HepG2 (cell line): ENCODE data around the gene CLEC16A. TPM values are rescaled to one million over a fixed set of nuclear protein-coding genes. Genes with fewer than 3 reads are reported as not detected.

Experiments used
- BHLHE40 ChIP-seq: IDR thresholded peaks from 2 replicates; pipeline ENCODE4 v1.6.1; 2011; ENCODE audit warnings: low read length, improper control_type of control experiment
- CTCF ChIP-seq: sonication (generic); formaldehyde crosslinking; IDR thresholded peaks from 2 replicates; pipeline ENCODE4 v1.5.0; 2020; ENCODE audit warnings: mild to moderate bottlenecking, missing genetic modification reagents, moderate library complexity
- GABPB1 ChIP-seq: IDR thresholded peaks from 2 replicates; pipeline ENCODE4 v1.6.1; 2016; ENCODE audit warnings: mild to moderate bottlenecking, missing genetic modification reagents, moderate library complexity, missing compliant biosample characterization
- GATAD2A ChIP-seq: IDR thresholded peaks from 2 replicates; pipeline ENCODE4 v1.6.1; 2016
- IKZF5 ChIP-seq: IDR thresholded peaks from 2 replicates; pipeline ENCODE4 v1.6.1; 2018; ENCODE audit warnings: missing genetic modification reagents, mild to moderate bottlenecking, missing compliant biosample characterization
- KLF11 ChIP-seq: IDR thresholded peaks from 2 replicates; pipeline ENCODE4 v1.6.1; 2016; ENCODE audit warnings: missing compliant biosample characterization
- MTF2 ChIP-seq: sonication (generic); formaldehyde crosslinking; IDR thresholded peaks from 2 replicates; pipeline ENCODE4 v1.5.0; 2020; ENCODE audit warnings: missing genetic modification reagents, borderline replicate concordance
- MYPOP ChIP-seq: sonication (generic); formaldehyde crosslinking; IDR thresholded peaks from 2 replicates; pipeline ENCODE4 v1.8.1; 2023; ENCODE audit warnings: mild to moderate bottlenecking, moderate library complexity, missing genetic modification reagents
- RFXANK ChIP-seq: IDR thresholded peaks from 2 replicates; pipeline ENCODE4 v1.6.1; 2016
- RXRB ChIP-seq: IDR thresholded peaks from 2 replicates; pipeline ENCODE4 v1.6.1; 2016; ENCODE audit warnings: borderline replicate concordance, missing genetic modification reagents, missing compliant biosample characterization
- SIN3B ChIP-seq: fragments of 150-350 bp; IDR thresholded peaks from 2 replicates; pipeline ENCODE4 v1.6.1; 2014; ENCODE audit warnings: low read length
- SNAPC2 ChIP-seq: sonication (generic); formaldehyde crosslinking; IDR thresholded peaks from 2 replicates; pipeline ENCODE4 v1.8.1; 2022; ENCODE audit warnings: mild to moderate bottlenecking, missing genetic modification reagents
- THAP9 ChIP-seq: sonication (generic); formaldehyde crosslinking; IDR thresholded peaks from 2 replicates; pipeline ENCODE4; 2020; ENCODE audit warnings: missing genetic modification reagents, mild to moderate bottlenecking, borderline replicate concordance
- ZNF251 ChIP-seq: sonication (generic); formaldehyde crosslinking; IDR thresholded peaks from 2 replicates; pipeline ENCODE4 v1.9.0; 2021; ENCODE audit warnings: mild to moderate bottlenecking, missing genetic modification reagents
- ZNF253 ChIP-seq: sonication (generic); formaldehyde crosslinking; IDR thresholded peaks from 2 replicates; pipeline ENCODE4 v1.8.0; 2022; ENCODE audit warnings: mild to moderate bottlenecking, missing genetic modification reagents, borderline replicate concordance
- ZNF598 ChIP-seq: sonication (generic); formaldehyde crosslinking; IDR thresholded peaks from 2 replicates; pipeline ENCODE4 v1.5.1; 2020; ENCODE audit warnings: mild to moderate bottlenecking, missing genetic modification reagents, borderline replicate concordance
- ZNF777 ChIP-seq: sonication (generic); formaldehyde crosslinking; IDR thresholded peaks from 2 replicates; pipeline ENCODE4 v1.4.0; 2020; ENCODE audit warnings: missing genetic modification reagents
- polyA plus RNA-seq, 8 experiments: library from polyadenylated mRNA; depleted of rRNA in 3 of 8; stranded (reverse) in 7 of 8; unstranded in 1 of 8; fragments of >200 nt; fragmentation: Illumina TruSeq in 4 of 8; extraction: Trizol in 4 of 8; gene quantifications; 2 replicates each; pipeline versions ENCODE4 v1.2.1 to v1.2.3, GENCODE V29; 2011 to 2016; ENCODE audit warnings: low read depth in 4 of 8, missing spikeins in 1 of 8, mixed read lengths in 1 of 8; ENCODE audit not compliant: insufficient read depth in 1 of 8
- total RNA-seq, 5 experiments: library from RNA; depleted of rRNA; stranded (reverse); fragments of >200 nt; fragmentation: Illumina TruSeq; extraction: Trizol; gene quantifications; 2 replicates each; pipeline ENCODE4 v1.2.3, GENCODE V29; 2016; ENCODE audit warnings: low read depth in 1 of 5
- TF ChIP-seq, protein P1 (sequence below): sonication (generic); formaldehyde crosslinking; IDR thresholded peaks from 2 replicates; pipeline ENCODE4 v1.5.1; 2020; ENCODE audit warnings: mild to moderate bottlenecking, moderate library complexity, missing genetic modification reagents
- TF ChIP-seq, protein P2 (sequence below): sonication (generic); formaldehyde crosslinking; IDR thresholded peaks from 2 replicates; pipeline ENCODE4 v1.4.0; 2020; ENCODE audit warnings: mild to moderate bottlenecking, missing genetic modification reagents

CLEC16A gene
- total and polyA plus RNA-seq, 2 of the 13 experiments (the other 11 are each of a cell fraction or from before 2014, with no cell fraction given) = 8.5 to 10.3 TPM

DNA sequence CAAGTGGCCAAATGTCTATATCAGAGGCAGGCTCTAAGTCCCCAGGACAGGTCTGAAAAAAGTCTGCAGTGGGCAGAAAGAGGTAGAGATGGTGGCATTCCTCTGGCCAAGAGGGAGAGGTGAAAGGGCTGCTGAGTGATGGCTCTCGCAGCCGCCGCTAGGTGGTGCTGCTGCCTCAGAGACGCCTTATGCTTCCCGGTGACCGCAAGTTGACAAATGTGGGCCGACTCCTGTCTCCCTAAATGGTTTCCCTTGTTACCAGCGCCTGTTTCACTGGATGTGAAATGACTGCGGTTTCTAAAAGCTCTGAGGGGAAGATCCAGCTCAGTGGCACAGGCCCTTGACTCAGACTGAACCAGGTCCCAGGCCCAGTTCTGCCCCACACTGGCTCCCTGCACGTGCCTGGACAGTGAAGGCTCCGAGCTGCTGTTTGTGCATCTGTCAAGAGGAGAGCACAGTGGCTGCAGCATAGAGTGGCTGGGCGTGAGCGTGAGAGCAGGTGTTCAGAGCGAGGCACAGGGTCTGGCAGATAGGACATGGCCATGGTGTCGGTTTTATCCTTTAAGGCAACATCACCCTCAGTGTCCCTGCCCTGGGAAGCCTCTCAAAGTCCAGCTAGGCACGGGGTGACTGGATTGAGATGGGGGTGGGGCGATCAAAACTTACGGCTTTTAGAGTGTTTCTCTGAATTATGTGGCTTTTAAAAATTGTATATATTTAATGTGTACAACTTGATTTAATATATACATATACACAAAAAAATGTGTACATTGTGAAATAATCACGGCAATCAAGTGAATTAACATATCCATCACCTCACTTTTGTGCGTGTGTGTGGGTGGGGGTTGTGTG, 19.9 kb downstream of the CLEC16A start (continued):
- TF ChIP-seq, protein P1, sequence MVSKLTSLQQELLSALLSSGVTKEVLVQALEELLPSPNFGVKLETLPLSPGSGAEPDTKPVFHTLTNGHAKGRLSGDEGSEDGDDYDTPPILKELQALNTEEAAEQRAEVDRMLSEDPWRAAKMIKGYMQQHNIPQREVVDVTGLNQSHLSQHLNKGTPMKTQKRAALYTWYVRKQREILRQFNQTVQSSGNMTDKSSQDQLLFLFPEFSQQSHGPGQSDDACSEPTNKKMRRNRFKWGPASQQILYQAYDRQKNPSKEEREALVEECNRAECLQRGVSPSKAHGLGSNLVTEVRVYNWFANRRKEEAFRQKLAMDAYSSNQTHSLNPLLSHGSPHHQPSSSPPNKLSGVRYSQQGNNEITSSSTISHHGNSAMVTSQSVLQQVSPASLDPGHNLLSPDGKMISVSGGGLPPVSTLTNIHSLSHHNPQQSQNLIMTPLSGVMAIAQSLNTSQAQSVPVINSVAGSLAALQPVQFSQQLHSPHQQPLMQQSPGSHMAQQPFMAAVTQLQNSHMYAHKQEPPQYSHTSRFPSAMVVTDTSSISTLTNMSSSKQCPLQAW (CRISPR knock-in tag) = peak; percentile 73
- TF ChIP-seq IKZF5 (CRISPR knock-in tag) = peak; percentile 69; the same call in 1 of the 2 replicates
- no peak for TF ChIP-seq GABPB1 (CRISPR knock-in tag)
- TF ChIP-seq SNAPC2 (CRISPR knock-in tag) = 0 out of 2 replicates have a peak, but pooled peaks have one; percentile 43
- TF ChIP-seq MTF2 (CRISPR knock-in tag) = 0 out of 2 replicates have a peak, but pooled peaks have one; percentile 40
- TF ChIP-seq MYPOP (CRISPR knock-in tag) = peak; percentile 38; the same call in 1 of the 2 replicates
- 0 out of 2 replicates have a peak, but pooled peaks have one; percentile 34 for TF ChIP-seq SIN3B
- TF ChIP-seq BHLHE40 = peak; percentile 55
- peak; percentile 36; the same call in 1 of the 2 replicates for TF ChIP-seq RXRB
- peak; percentile 66; the same call in 1 of the 2 replicates for TF ChIP-seq THAP9 (CRISPR knock-in tag)
- 0 out of 2 replicates have a peak, but pooled peaks have one; percentile 28 for TF ChIP-seq ZNF777 (CRISPR knock-in tag)
- peak; percentile 36; the same call in 1 of the 2 replicates for TF ChIP-seq ZNF253 (CRISPR knock-in tag)
- TF ChIP-seq ZNF598 (CRISPR knock-in tag) = peak; percentile 97; the same call in 1 of the 2 replicates
- no peak for TF ChIP-seq KLF11 (CRISPR knock-in tag)
- TF ChIP-seq, protein P2, sequence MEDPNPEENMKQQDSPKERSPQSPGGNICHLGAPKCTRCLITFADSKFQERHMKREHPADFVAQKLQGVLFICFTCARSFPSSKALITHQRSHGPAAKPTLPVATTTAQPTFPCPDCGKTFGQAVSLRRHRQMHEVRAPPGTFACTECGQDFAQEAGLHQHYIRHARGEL (CRISPR knock-in tag) = no peak
- peak; percentile 36; the same call in 1 of the 2 replicates for TF ChIP-seq GATAD2A
- 0 out of 2 replicates have a peak, but pooled peaks have one; percentile 54 for TF ChIP-seq RFXANK (CRISPR knock-in tag)
- 0 out of 2 replicates have a peak, but pooled peaks have one; percentile 74 for TF ChIP-seq ZNF251 (CRISPR knock-in tag)
- TF ChIP-seq CTCF (CRISPR knock-in tag) = peak; percentile 99
